Measurements from ENCODE around the gene CHRDL1.

CHRDL1 gene

DNA sequence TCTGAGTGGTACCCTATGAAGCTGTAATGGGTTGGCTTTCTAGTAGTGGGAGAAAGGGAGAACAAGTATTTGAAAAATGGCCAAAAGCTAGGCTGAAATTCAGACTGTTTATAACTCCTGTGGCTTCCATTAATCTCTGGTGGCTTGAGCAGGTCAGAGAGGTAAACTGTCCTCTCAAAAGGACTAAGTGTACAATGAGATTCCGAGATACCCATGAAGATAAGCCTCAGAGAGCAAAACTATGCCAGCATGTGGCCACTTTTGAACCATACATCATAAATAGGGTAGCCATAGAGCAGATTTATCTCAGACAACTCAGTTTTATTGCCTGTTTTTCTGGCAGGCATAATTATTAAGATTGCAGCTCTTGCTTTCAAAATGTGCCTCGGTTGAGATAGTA, 89.2 kb downstream of the CHRDL1 start:
- TF ChIP-seq ARNTL (CRISPR knock-in tag; IDR thresholded peaks at IDR 0.05; ENCODE audit: borderline replicate concordance, low read depth) (no peak), ZFP30 (CRISPR knock-in tag; IDR thresholded peaks at IDR 0.05) (no peak)
- TF ChIP-seq, protein P1, sequence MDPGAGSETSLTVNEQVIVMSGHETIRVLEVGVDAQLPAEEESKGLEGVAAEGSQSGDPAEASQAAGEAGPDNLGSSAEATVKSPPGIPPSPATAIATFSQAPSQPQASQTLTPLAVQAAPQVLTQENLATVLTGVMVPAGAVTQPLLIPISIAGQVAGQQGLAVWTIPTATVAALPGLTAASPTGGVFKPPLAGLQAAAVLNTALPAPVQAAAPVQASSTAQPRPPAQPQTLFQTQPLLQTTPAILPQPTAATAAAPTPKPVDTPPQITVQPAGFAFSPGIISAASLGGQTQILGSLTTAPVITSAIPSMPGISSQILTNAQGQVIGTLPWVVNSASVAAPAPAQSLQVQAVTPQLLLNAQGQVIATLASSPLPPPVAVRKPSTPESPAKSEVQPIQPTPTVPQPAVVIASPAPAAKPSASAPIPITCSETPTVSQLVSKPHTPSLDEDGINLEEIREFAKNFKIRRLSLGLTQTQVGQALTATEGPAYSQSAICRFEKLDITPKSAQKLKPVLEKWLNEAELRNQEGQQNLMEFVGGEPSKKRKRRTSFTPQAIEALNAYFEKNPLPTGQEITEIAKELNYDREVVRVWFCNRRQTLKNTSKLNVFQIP (CRISPR knock-in tag; IDR thresholded peaks at IDR 0.05; ENCODE audit: borderline replicate concordance, low read depth) = no peak
- no peak for ATAC-seq

DNA sequence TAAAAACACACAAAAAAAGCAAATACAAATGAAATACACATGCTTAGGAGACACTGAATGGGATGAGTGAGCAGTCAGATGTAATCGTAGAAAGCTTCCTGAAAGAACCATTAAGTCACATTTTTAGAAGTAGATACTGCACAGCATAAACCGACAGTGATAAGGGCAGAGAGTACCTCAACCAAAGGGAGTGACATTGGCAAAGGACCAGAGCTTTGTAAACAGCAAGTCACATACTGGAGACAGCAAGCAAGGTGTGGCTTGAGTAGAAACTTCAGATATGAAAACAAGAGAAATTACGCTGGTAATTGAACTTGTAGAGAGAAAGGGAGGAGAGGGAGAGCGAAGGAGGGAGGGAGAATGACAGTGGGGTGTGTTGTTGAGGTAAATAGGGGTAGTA, 92.0 kb downstream of the CHRDL1 start:
- ATAC-seq = no peak
- TF ChIP-seq PPARA (CRISPR knock-in tag; IDR thresholded peaks at IDR 0.05; ENCODE audit: borderline replicate concordance) = no peak
- no peak for TF ChIP-seq TCF4 (CRISPR knock-in tag; IDR thresholded peaks at IDR 0.05; ENCODE audit: borderline replicate concordance)
- TF ChIP-seq GLIS3 (CRISPR knock-in tag; IDR thresholded peaks at IDR 0.05) = no peak
- TF ChIP-seq ZC3H10 (CRISPR knock-in tag; IDR thresholded peaks at IDR 0.05) = no peak
- TF ChIP-seq, protein P2, sequence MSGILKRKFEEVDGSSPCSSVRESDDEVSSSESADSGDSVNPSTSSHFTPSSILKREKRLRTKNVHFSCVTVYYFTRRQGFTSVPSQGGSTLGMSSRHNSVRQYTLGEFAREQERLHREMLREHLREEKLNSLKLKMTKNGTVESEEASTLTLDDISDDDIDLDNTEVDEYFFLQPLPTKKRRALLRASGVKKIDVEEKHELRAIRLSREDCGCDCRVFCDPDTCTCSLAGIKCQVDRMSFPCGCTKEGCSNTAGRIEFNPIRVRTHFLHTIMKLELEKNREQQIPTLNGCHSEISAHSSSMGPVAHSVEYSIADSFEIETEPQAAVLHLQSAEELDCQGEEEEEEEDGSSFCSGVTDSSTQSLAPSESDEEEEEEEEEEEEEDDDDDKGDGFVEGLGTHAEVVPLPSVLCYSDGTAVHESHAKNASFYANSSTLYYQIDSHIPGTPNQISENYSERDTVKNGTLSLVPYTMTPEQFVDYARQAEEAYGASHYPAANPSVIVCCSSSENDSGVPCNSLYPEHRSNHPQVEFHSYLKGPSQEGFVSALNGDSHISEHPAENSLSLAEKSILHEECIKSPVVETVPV (CRISPR knock-in tag; IDR thresholded peaks at IDR 0.05) = no peak
- no peak for TF ChIP-seq ISL1 (CRISPR knock-in tag; IDR thresholded peaks at IDR 0.05)
- no peak for TF ChIP-seq ZFP3 (CRISPR knock-in tag; IDR thresholded peaks at IDR 0.05)

DNA sequence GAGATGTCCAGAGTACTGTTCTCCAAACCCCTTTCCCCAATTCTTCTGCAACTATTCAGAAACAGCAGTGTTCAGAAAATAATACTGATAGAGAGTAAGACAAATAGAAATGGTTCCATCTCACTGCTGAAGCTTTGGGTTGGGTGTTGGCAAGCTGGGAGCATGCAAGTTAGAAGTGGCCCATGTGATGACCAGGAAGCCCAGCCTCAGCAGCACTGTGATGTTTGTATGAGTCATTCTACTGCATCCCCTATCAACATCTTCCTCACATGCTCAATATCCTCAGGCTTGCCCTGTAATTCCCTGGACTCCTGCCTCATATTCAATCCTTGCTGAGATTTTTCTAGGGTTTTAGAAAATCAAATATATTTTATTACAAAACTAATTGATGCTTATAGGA, 96.5 kb downstream of the CHRDL1 start:
- ATAC-seq = no peak
- no peak for TF ChIP-seq ARNTL (CRISPR knock-in tag; IDR thresholded peaks at IDR 0.05; ENCODE audit: borderline replicate concordance, low read depth)
- no peak for TF ChIP-seq RARB (CRISPR knock-in tag; IDR thresholded peaks at IDR 0.05)
- TF ChIP-seq ESRRG (CRISPR knock-in tag; IDR thresholded peaks at IDR 0.05) = no peak
- no peak for TF ChIP-seq PPARA (CRISPR knock-in tag; IDR thresholded peaks at IDR 0.05; ENCODE audit: borderline replicate concordance)
- TF ChIP-seq ISL1 (CRISPR knock-in tag; IDR thresholded peaks at IDR 0.05) = no peak
- no peak for TF ChIP-seq GLIS3 (CRISPR knock-in tag; IDR thresholded peaks at IDR 0.05)
- no peak for TF ChIP-seq TOX (CRISPR knock-in tag; IDR thresholded peaks at IDR 0.05; ENCODE audit: borderline replicate concordance)
- TF ChIP-seq ZNF565 (CRISPR knock-in tag; conservative IDR thresholded peaks at IDR 0.05; ENCODE audit: low read depth) = no peak
- TF ChIP-seq, protein P2 (CRISPR knock-in tag; IDR thresholded peaks at IDR 0.05) = no peak
- TF ChIP-seq, protein P3, sequence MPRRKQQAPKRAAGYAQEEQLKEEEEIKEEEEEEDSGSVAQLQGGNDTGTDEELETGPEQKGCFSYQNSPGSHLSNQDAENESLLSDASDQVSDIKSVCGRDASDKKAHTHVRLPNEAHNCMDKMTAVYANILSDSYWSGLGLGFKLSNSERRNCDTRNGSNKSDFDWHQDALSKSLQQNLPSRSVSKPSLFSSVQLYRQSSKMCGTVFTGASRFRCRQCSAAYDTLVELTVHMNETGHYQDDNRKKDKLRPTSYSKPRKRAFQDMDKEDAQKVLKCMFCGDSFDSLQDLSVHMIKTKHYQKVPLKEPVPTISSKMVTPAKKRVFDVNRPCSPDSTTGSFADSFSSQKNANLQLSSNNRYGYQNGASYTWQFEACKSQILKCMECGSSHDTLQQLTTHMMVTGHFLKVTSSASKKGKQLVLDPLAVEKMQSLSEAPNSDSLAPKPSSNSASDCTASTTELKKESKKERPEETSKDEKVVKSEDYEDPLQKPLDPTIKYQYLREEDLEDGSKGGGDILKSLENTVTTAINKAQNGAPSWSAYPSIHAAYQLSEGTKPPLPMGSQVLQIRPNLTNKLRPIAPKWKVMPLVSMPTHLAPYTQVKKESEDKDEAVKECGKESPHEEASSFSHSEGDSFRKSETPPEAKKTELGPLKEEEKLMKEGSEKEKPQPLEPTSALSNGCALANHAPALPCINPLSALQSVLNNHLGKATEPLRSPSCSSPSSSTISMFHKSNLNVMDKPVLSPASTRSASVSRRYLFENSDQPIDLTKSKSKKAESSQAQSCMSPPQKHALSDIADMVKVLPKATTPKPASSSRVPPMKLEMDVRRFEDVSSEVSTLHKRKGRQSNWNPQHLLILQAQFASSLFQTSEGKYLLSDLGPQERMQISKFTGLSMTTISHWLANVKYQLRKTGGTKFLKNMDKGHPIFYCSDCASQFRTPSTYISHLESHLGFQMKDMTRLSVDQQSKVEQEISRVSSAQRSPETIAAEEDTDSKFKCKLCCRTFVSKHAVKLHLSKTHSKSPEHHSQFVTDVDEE (CRISPR knock-in tag; IDR thresholded peaks at IDR 0.05) = no peak
- TF ChIP-seq BACH2 (CRISPR knock-in tag; IDR thresholded peaks at IDR 0.05; ENCODE audit: borderline replicate concordance) = no peak
- TF ChIP-seq CSDC2 (CRISPR knock-in tag; IDR thresholded peaks at IDR 0.05) = no peak
- TF ChIP-seq ZC3H10 (CRISPR knock-in tag; IDR thresholded peaks at IDR 0.05) = no peak
- no peak for TF ChIP-seq SNAI2 (CRISPR knock-in tag; IDR thresholded peaks at IDR 0.05)
- TF ChIP-seq OSR1 (CRISPR knock-in tag; IDR thresholded peaks at IDR 0.05) = no peak
- TF ChIP-seq, protein P4, sequence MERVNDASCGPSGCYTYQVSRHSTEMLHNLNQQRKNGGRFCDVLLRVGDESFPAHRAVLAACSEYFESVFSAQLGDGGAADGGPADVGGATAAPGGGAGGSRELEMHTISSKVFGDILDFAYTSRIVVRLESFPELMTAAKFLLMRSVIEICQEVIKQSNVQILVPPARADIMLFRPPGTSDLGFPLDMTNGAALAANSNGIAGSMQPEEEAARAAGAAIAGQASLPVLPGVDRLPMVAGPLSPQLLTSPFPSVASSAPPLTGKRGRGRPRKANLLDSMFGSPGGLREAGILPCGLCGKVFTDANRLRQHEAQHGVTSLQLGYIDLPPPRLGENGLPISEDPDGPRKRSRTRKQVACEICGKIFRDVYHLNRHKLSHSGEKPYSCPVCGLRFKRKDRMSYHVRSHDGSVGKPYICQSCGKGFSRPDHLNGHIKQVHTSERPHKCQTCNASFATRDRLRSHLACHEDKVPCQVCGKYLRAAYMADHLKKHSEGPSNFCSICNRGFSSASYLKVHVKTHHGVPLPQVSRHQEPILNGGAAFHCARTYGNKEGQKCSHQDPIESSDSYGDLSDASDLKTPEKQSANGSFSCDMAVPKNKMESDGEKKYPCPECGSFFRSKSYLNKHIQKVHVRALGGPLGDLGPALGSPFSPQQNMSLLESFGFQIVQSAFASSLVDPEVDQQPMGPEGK (CRISPR knock-in tag; IDR thresholded peaks at IDR 0.05; ENCODE audit: borderline replicate concordance) = no peak
- TF ChIP-seq ZNF70 (CRISPR knock-in tag; IDR thresholded peaks at IDR 0.05) = no peak
- TF ChIP-seq, protein P1 (CRISPR knock-in tag; IDR thresholded peaks at IDR 0.05; ENCODE audit: borderline replicate concordance, low read depth) = no peak
